Tibial nerve (tissue), 4 donors: ENCODE measurements around the gene DISC1. TPM values are rescaled to one million over a fixed set of nuclear protein-coding genes. Genes with fewer than 3 reads are reported as not detected.

ENCODE experiments used
- DNase-seq, 2 donors: peaks; one replicate each; pipeline ENCODE4 v3.0.0-alpha.2; 2019; ENCODE audit warnings: low spot score in 2 of 2
- H3K27ac ChIP-seq, 4 donors: fragments of 200-600 bp; sonication (generic) in 3 of 4; one replicate each; pipeline ENCODE4 v1.5.1; 2017 to 2019; ENCODE audit warnings: mild to moderate bottlenecking in 1 of 4
- H3K27me3 ChIP-seq, 2 donors: fragments of 200-600 bp; sonication (generic) in 1 of 2; one replicate each; pipeline versions ENCODE4 v1.5.1 to v1.6.0; 2017 to 2019
- H3K36me3 ChIP-seq, 3 donors: fragments of 200-600 bp; sonication (generic); one replicate each; pipeline ENCODE4 v1.5.1; 2018 to 2019
- H3K4me1 ChIP-seq, 4 donors: fragments of 200-600 bp; sonication (generic) in 3 of 4; one replicate each; pipeline ENCODE4 v1.5.1; 2017 to 2019
- H3K4me3 ChIP-seq, 4 donors: fragments of 200-600 bp; sonication (generic) in 3 of 4; one replicate each; pipeline ENCODE4 v1.5.1; 2017 to 2019; ENCODE audit warnings: mild to moderate bottlenecking in 1 of 4, moderate library complexity in 1 of 4
- H3K9me3 ChIP-seq, 4 donors: fragments of 200-600 bp; sonication (generic) in 3 of 4; one replicate each; pipeline ENCODE4 v1.5.1; 2017 to 2019
- CTCF ChIP-seq, 5 experiments: fragments of 200-600 bp in 3 of 5; fragments of 450-650 bp in 2 of 5; sonication (generic) in 3 of 5; IDR thresholded peaks; one replicate each; pipeline ENCODE4 v1.5.1; 2016 to 2019; ENCODE audit warnings: antibody characterized with exemption in 5 of 5, mild to moderate bottlenecking in 3 of 5, moderate library complexity in 2 of 5
- EP300 ChIP-seq, 2 donors: sonication (generic); formaldehyde crosslinking; IDR thresholded peaks; one replicate each; pipeline ENCODE4 v1.6.1; 2017; ENCODE audit warnings: antibody characterized with exemption in 2 of 2, mild to moderate bottlenecking in 1 of 2
- POLR2A ChIP-seq, 2 donors: fragments of 450-650 bp; IDR thresholded peaks; one replicate each; pipeline ENCODE4 v1.6.1; 2017; ENCODE audit warnings: antibody characterized with exemption in 2 of 2, mild to moderate bottlenecking in 2 of 2, moderate library complexity in 2 of 2
- WGBS, 2 donors: methylation state at CpG; one replicate each; pipeline ENCODE4 v1.1.5; 2018; 5-methylcytosine and 5-hydroxymethylcytosine counted together
- total RNA-seq, 4 donors: library from RNA; depleted of rRNA; stranded (reverse); fragments of >200 nt; gene quantifications; one replicate each; pipeline ENCODE4 v1.1.0, GENCODE V29; 2016

Gene DISC1
- total RNA-seq, 4 donors from 2014 or later, result 29.9 to 39.0 (median 32.7) TPM

DNA sequence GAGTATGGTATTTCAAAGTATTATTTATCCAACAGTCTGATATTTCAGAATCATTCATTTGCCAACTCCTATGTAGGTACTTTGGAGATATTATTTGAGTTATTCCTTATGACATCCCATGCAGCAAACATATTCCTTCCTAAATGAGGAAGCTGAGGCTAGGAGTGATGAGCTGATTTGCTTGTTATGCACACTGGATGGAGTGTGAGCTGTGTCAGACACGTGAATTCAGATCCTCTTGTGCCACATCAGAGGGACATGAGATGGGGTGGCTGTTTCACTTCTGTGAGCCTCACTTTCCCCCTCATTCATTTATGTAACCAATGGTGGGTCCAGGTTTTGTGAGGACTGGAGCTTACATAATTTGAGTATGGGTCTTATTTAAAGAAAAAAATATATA lies 215.9 kb downstream of the DISC1 start:
- 88 to 92% methylated on average over 1 of the region's 1 CpG for WGBS, 2 donors

GRCh38 chr1:231844986-231845502 lies 218.5 kb downstream of the DISC1 start:
- DNase-seq, result no peak
- TF ChIP-seq POLR2A (IDR thresholded peaks at IDR 0.05), result no peak
- TF ChIP-seq CTCF (IDR thresholded peaks at IDR 0.05), result no peak
- 68 to 69% methylated on average over 7 of the region's 7 CpGs for WGBS, 2 donors
- no peaks in the 10 kb centered on the region for H3K27me3 ChIP-seq
- peaks cover 0 to 8% (median 0%) of the 10 kb centered on the region in 4 donors for H3K4me1 ChIP-seq
- H3K36me3 ChIP-seq, result no peaks in the 10 kb centered on the region
- no peaks in the 10 kb centered on the region for H3K9me3 ChIP-seq
- H3K27ac ChIP-seq, result no peak overlapping the region
- H3K4me3 ChIP-seq, result no peak overlapping the region

More for the DNA sequence above, 215.9 kb downstream of the DISC1 start:
- Histone ChIP-seq H3K4me1 (peaks cover 0 to 8% (median 0%) of the 10 kb centered on the region in 4 donors), H3K27me3 (no peaks in the 10 kb centered on the region), H3K36me3 (no peaks in the 10 kb centered on the region), H3K9me3 (no peaks in the 10 kb centered on the region), H3K4me3 (no peak overlapping the region), H3K27ac (no peak overlapping the region)
- no peak for DNase-seq
- TF ChIP-seq CTCF (IDR thresholded peaks at IDR 0.05), result no peak
- TF ChIP-seq POLR2A (IDR thresholded peaks at IDR 0.05), result no peak
- no peak for TF ChIP-seq EP300 (IDR thresholded peaks at IDR 0.05)

DNA sequence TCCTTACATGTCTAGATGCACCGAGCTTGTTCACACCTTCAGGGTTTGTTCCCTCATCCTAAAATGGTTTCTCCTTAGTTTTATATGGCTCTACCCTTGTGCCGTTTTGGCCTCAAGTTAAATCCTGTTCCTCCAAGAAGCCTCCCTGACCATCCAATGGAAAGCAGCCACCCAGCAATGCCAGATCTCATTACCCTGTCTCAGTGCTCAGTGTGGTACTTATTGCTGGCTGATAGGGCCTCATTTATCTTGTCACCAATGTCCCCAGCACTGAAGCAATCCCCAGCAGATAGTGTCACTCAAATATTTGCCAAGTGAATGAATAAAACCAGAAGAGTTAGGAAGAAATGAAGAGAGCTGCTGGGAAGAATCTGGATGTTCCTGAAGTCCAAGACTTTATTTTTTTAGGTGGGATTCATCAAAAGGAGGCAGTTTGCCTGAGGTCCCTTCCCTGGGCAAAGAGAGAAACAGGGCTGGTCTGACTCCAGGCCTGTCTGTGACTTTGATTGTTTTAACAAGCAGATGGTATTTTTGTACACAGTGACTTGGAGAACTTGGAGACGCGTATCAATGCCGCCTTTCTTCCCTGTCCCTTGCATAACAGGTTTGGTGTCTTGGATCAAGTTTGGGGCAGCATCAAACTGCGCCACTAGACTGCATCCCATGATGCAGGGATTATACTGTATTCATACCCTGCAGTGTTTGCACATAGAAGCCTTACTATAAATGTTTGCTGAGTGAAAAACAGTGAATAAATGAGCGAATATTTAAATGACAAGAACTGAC lies 221.2 kb downstream of the DISC1 start:
- no peak for DNase-seq
- no peak overlapping the region for H3K27ac ChIP-seq
- no peaks in the 10 kb centered on the region for H3K4me1 ChIP-seq
- H3K4me3 ChIP-seq, result no peak overlapping the region
- TF ChIP-seq EP300 (IDR thresholded peaks at IDR 0.05), result no peak
- H3K36me3 ChIP-seq, result no peaks in the 10 kb centered on the region
- no peaks in the 10 kb centered on the region for H3K27me3 ChIP-seq
- 81 to 86% methylated on average over 7 of the region's 7 CpGs for WGBS, 2 donors
- H3K9me3 ChIP-seq, result no peaks in the 10 kb centered on the region

DNA sequence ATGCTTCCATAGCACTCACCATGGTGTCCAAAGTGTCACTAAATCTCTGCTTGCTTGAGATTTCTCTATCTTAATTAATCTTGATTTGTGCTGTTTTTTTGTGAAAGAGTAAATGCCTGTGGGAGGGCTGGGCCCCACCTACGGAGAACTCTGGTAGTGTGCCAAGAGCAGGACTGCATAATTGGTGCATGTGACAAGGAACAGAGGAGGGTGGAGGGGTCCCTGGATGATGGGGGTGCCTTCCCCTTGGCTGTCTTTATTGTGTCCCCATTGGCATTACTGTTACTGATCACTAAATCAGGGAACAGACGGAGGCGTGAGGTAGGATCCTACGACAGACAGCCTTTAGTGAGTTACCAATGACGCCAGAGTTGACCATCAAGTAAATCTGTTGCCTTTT lies 223.4 kb downstream of the DISC1 start:
- no peak for DNase-seq
- Histone ChIP-seq H3K27me3 (no peaks in the 10 kb centered on the region), H3K9me3 (no peaks in the 10 kb centered on the region), H3K4me3 (no peak overlapping the region), H3K27ac (no peak overlapping the region), H3K4me1 (no peaks in the 10 kb centered on the region), H3K36me3 (no peaks in the 10 kb centered on the region)
- WGBS, 2 donors, result 83 to 87% methylated on average over 5 of the region's 5 CpGs
- no peak for TF ChIP-seq EP300 (IDR thresholded peaks at IDR 0.05)
- no peak for TF ChIP-seq CTCF (IDR thresholded peaks at IDR 0.05)
- no peak for TF ChIP-seq POLR2A (IDR thresholded peaks at IDR 0.05)

GRCh38 chr1:231850786-231851185 lies 224.2 kb downstream of the DISC1 start:
- WGBS, 2 donors, result 63 to 65% methylated on average over 5 of the region's 5 CpGs
- Histone ChIP-seq H3K4me3 (no peak overlapping the region), H3K27ac (no peak overlapping the region), H3K36me3 (no peaks in the 10 kb centered on the region), H3K4me1 (no peaks in the 10 kb centered on the region), H3K9me3 (no peaks in the 10 kb centered on the region), H3K27me3 (no peaks in the 10 kb centered on the region)
- DNase-seq, result no peak
- no peak for TF ChIP-seq EP300 (IDR thresholded peaks at IDR 0.05)
- TF ChIP-seq POLR2A (IDR thresholded peaks at IDR 0.05), result no peak
- TF ChIP-seq CTCF (IDR thresholded peaks at IDR 0.05), result no peak
